Cardiac muscle cell (in vitro differentiated cells and primary cell): ENCODE results near the gene MYO1B. TPM values are rescaled to one million over a fixed set of nuclear protein-coding genes. Genes with fewer than 3 reads are reported as not detected.

ENCODE experiments used
- DNase-seq, 2 donors: peaks; one replicate each; pipeline versions ENCODE4 v3.0.0 to v3.0.0-alpha.2; 2010 to 2017; ENCODE audit warnings: low read depth in 1 of 2, low spot score in 1 of 2
- H3K27ac ChIP-seq: fragments of 200-600 bp; sonication (generic); 2 replicates; pipeline ENCODE4 v1.5.1; 2016
- H3K27me3 ChIP-seq: fragments of 200-600 bp; sonication (generic); 2 replicates; pipeline ENCODE4 v1.6.0; 2016; ENCODE audit warnings: control low read depth
- H3K36me3 ChIP-seq: fragments of 200-600 bp; sonication (generic); 2 replicates; pipeline ENCODE4 v1.5.1; 2016; ENCODE audit warnings: control low read depth
- H3K4me1 ChIP-seq: fragments of 200-600 bp; sonication (generic); 2 replicates; pipeline ENCODE4 v1.8.1; 2017; ENCODE audit warnings: low read depth, mild to moderate bottlenecking, mixed run types
- H3K4me3 ChIP-seq: fragments of 200-600 bp; sonication (generic); 2 replicates; pipeline ENCODE4 v1.5.1; 2016; ENCODE audit warnings: mild to moderate bottlenecking
- H3K9me3 ChIP-seq: fragments of 200-600 bp; sonication (generic); 2 replicates; pipeline ENCODE4 v1.5.1; 2017; ENCODE audit warnings: low read depth, mild to moderate bottlenecking, control low read depth
- CTCF ChIP-seq: IDR thresholded peaks from 2 replicates; pipeline ENCODE4 v1.5.1; 2012; ENCODE audit warnings: low read depth, mild to moderate bottlenecking, low read length
- polyA plus RNA-seq: library from polyadenylated mRNA; unstranded; fragments of >200 nt; fragmentation: Nextera tagmentation; extraction: Ambion mirVana; gene quantifications from 2 replicates; pipeline ENCODE4 v1.2.1, GENCODE V29; 2016
- total RNA-seq: library from RNA; depleted of rRNA; stranded (reverse); fragments of >200 nt; gene quantifications from 2 replicates; pipeline ENCODE4 v1.2.3, GENCODE V29; 2016

MYO1B gene
- total and polyA plus RNA-seq, 2 experiments from 2014 or later = 33.1 to 44.5 TPM

DNA sequence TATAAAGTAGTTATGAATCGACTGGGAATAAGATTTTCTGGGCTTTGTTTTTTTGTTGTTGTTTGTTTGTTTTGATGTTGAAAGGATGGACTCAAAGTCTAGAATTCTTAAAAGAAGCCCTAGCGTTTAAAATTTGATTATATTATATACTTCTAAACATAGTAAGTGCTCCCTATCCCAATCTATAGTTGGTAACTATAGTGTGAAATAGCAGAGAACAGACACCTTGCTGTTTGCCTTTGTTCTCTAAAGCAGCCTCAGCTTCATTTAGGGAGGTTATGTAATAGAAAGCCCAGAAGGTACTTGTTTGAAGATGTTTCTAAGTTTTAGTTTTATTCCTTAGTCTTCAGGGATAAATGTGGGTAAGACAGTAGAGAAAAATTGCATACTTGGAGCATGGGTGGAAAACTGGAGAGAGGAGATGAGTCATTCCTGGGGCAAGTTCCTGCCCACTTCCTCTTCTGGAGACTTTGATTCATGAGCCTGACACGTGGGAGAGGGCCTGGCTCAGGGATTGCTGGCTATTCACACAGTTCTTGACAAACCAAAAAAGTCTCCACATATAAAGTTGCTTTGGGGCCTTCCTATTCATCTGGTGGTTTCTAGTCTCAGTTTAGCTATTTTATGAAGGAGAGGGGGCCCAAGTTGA, 131.9 kb downstream of the MYO1B start:
- DNase-seq = peak; percentile 28 to 93
- Histone ChIP-seq H3K9me3 (no peaks in the 10 kb centered on the region), H3K4me3 (no peak overlapping the region), H3K27me3 (no peaks in the 10 kb centered on the region), H3K36me3 (no peaks in the 10 kb centered on the region), H3K4me1 (no peaks in the 10 kb centered on the region), H3K27ac (no peak overlapping the region)
- no peak for TF ChIP-seq CTCF

GRCh38 chr2:191379375-191379774, 134.2 kb downstream of the MYO1B start:
- no peak for DNase-seq
- no peak overlapping the region for H3K4me3 ChIP-seq
- no peak overlapping the region for H3K27ac ChIP-seq
- no peaks in the 10 kb centered on the region for H3K27me3 ChIP-seq
- TF ChIP-seq CTCF = no peak
- no peaks in the 10 kb centered on the region for H3K9me3 ChIP-seq
- H3K4me1 ChIP-seq = no peaks in the 10 kb centered on the region
- peaks cover 11% of the 10 kb centered on the region for H3K36me3 ChIP-seq

DNA sequence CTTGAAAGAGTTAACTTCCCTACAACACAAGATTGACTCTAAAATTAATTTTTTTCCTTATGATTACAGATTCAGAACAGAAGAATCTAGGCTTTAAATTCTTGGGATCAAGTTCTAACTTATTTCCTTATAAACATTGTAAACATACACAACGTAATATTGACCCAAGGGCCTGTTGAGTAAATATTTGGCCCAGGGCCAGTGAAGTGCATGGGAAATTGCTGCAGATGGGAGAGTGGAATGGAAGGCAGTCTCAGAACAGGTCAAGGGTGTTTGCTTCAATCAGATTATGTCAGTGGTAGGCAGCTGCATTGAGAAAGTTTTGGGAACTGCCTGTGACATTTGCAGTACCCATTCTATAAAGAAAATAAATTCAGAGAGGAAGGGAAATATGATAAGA, 137.6 kb downstream of the MYO1B start:
- no peaks in the 10 kb centered on the region for H3K4me1 ChIP-seq
- peaks cover 29% of the 10 kb centered on the region for H3K36me3 ChIP-seq
- no peak overlapping the region for H3K27ac ChIP-seq
- TF ChIP-seq CTCF = no peak
- peak; percentile 28 to 53 for DNase-seq
- no peaks in the 10 kb centered on the region for H3K27me3 ChIP-seq
- no peaks in the 10 kb centered on the region for H3K9me3 ChIP-seq
- no peak overlapping the region for H3K4me3 ChIP-seq

- Histone ChIP-seq H3K36me3 (peaks cover 29% of the 10 kb centered on the region), H3K27ac (no peak overlapping the region), H3K27me3 (no peaks in the 10 kb centered on the region), H3K9me3 (no peaks in the 10 kb centered on the region), H3K4me3 (no peak overlapping the region), H3K4me1 (no peaks in the 10 kb centered on the region)
- no peak for DNase-seq
- TF ChIP-seq CTCF = no peak
Observed at GRCh38 chr2:191383486-191383885, 138.3 kb downstream of the MYO1B start.

DNA sequence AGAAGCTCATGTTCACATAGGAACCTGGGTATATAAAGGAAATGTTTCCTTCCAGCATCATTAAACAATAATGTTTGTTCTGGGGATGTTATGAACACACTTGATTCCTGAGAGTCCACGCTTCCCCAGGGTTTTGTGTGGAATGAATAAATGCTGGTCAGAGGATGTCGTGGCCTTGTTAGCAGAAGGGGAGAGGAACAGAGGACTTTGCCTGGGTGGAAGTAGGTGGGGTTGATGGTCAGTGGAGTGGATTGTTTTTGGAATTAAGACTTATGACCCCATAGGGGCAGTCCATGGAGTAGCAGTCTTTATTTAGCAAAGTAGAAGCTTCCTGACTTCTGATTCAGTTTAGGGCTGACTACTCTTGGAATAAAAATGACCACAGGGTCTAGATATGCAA, 139.6 kb downstream of the MYO1B start:
- no peak for TF ChIP-seq CTCF
- Histone ChIP-seq H3K27me3 (no peaks in the 10 kb centered on the region), H3K4me3 (no peak overlapping the region), H3K4me1 (no peaks in the 10 kb centered on the region), H3K36me3 (peaks cover 33% of the 10 kb centered on the region), H3K27ac (no peak overlapping the region), H3K9me3 (no peaks in the 10 kb centered on the region)
- DNase-seq = no peak
